ENCODE measurements around the gene TSHZ2.
A peak's percentile ranks its signal among the peaks of the same experiment; 100 is the strongest.

TSHZ2 gene

DNA sequence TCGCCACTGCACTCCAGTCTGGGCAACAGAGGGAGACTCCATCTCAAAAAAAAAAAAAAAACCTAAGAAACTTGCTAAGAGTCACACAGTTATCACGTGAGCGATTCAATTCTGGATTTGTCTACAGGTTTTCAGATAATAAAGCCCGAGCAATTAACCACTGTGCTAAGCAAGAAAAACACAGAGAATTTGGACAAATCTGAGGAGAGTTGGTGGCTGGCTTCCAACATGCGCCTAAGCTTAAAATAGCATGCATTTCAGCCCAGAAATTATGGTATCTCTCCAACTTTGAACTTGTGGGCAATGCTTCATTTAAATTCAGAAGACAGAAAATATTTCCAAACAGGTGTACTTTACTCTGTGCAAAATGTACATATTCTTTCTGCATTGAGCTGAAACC lies 232.9 kb downstream of the TSHZ2 start:
- no peak for DNase-seq (ENCODE audit: low spot score)

DNA sequence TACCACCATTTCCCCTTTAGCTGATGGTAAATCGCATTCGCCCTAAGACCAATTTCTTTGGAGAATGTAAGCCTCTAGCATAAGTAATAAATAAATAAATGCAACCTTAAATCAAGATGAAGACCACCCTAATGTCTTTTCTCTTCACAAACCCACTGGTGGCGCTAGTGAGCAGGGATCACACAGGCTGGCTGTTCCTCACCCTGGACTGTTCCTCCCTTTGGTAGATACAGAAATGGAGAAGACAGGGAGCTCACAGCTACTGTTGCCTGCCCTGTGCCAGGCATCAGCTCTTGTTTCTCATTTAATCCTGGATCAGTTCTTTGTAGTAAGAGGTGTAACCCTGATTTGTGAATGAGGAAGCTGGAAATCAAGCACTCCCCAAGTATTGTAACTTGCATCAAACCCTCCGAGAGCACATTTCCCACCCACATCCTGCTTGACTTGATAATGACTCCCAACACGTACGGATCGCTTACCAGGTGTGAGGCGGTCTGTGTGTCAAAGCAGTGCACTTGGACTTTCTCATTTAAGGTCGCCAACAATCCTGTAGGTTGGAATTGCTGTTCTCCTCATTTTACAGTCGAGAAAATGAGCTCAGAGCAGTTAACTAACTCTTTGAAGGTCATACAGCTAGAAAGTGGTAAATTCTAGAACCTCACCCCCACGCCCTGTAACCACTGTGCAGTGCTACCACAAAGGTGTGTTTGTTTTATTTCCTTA lies 236.1 kb downstream of the TSHZ2 start:
- peak; percentile 63 for DNase-seq (ENCODE audit: low spot score)

DNA sequence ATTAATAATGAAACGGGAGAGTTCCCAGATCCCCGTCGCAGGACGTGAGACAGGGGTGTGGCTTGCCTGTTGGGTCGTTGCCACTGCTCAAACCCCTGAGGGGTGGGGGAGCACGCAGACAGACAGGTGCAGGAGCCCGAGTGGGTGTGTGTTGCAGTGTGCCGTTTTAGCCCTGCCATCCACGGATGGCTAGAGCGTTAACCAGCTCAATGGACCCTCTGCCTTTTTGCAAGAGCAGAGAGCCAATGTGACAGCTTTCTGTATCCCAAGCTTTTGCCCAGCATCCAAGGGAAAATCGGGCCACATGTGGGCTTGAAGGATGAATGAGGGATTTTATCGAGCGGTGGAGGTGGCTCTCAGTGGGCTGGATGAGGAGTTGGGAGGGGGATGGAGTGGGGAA lies 237.9 kb downstream of the TSHZ2 start:
- no peak for DNase-seq (ENCODE audit: low spot score)

DNA sequence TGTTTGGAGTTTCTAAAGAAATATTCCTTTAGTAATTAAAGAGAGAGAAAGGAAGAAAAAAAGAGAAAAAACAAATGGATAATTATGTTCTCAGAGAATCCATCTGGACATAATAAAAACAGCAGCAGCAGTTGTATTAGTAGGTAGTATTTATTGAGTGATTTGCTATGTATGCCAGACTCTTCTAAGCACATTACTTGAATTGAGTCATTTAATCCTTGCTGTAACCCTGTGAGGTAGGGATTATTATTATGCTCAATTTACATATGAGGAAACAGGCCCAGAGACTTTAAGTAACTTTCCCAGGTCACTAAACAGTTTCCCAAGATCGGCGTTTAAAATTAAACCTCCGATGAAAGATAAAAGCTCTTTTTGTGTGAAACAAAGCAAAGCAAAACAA lies 238.8 kb downstream of the TSHZ2 start:
- DNase-seq (ENCODE audit: low spot score) = no peak

DNA sequence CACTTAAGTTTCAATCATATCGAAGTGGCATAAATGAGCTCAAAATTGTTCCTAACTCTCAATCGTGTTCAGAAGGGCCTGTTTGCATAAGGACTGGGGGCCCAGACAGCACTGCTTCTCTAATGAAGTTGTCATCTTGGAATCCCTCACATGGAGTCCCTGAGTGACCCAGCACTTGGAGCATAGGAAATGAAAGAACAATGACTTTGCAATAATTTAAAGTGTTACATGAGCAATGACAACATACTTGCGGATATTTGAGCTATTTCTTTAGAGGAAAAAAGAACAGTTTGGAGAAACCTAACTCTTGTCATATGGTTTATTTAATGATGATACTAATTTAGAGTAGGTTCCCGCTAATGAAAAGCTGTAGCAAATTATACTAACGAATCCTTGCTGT lies 239.9 kb downstream of the TSHZ2 start:
- no peak for DNase-seq (ENCODE audit: low spot score)

DNA sequence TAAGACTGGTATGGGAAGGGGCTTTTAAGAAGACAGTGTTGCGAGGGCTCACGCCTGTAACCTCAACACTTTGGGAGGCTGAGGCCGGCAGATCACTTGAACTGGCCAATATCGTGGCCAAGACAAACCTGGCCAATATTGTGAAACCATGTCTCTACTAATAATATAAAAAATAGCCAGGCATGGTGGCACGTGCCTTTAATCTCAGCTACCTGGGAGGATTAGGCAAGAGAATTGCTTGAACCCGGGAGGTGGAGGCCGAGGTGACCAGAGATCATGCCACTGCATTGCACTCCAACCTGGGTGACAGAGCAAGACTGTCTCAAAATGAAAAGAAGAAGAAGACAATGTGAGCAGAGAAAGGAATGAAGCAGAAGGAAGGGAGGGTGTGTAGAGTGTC lies 242.2 kb downstream of the TSHZ2 start:
- no peak for DNase-seq (ENCODE audit: low spot score)

DNA sequence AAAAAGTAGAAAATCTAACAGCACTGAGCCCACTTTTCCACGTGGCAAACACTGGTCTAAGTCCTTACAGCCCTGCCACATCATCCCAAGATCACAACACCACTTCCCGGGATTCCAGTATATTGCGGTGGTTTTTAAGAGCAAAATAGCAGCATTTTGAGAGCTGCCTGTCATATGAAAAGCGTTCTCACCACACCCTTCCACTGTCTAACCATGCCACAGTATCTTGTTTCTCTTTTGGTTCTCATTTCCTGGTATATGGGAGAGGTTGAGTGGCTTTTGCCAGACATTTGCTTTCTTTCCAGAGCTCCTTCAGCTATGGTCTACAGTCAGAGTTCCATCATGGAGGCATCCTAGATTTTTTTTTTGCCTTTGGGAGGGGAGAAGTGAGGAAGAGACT lies 243.0 kb downstream of the TSHZ2 start:
- no peak for DNase-seq (ENCODE audit: low spot score)

DNA sequence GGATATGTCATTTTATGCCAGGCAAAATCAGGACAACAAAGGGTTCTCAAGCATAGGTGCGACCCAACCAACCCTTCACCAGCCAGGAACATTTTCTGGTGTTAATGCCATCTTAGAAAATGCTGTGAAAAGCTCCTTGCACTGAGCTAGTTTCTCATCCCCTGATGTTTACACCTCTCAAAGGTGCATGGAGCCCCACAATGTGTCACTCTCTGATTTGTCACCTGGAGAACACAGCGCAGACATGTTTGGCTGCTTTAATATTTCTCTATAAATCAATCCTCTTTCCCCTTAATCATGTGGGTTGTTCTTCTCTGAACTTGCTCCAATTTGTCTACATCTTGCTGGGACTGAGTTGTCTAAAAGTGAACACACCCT lies 244.3 kb downstream of the TSHZ2 start:
- no peak for DNase-seq (ENCODE audit: low spot score)

DNA sequence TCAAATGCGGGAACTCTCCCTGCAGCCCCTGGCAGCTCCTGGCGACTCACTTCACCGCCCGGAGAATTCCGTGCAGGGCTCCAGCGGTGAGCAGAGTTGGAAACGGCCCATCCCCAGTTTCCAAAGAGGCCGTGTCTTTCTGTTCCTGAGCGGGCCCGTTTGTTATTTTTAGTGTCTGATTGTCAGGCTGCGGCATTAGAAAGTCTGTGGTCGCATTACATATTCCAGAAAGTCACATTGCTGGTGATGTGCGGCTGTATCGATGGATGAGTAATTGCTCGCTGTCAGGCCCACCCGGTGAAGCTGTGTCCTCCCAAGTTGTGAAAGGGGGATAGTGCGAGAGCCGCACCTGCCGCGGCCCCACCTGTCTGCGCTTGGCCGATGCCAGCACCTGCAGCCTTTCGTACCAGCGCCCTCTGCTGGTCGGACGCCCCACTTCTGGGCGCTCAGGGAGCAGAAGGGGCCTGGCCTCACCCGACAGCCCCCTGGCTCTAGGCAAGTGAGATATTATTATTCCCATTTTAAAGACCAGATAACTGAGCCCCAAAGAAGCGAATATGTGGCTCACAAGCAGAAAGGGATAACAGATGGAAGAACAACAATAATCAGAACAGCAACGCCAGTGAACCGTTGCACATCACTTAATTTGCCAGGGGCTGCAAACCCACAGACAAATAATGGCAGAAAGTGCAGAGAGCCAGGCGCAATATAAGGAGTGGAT lies 244.9 kb downstream of the TSHZ2 start:
- DNase-seq (ENCODE audit: low spot score) = peak; percentile 83

DNA sequence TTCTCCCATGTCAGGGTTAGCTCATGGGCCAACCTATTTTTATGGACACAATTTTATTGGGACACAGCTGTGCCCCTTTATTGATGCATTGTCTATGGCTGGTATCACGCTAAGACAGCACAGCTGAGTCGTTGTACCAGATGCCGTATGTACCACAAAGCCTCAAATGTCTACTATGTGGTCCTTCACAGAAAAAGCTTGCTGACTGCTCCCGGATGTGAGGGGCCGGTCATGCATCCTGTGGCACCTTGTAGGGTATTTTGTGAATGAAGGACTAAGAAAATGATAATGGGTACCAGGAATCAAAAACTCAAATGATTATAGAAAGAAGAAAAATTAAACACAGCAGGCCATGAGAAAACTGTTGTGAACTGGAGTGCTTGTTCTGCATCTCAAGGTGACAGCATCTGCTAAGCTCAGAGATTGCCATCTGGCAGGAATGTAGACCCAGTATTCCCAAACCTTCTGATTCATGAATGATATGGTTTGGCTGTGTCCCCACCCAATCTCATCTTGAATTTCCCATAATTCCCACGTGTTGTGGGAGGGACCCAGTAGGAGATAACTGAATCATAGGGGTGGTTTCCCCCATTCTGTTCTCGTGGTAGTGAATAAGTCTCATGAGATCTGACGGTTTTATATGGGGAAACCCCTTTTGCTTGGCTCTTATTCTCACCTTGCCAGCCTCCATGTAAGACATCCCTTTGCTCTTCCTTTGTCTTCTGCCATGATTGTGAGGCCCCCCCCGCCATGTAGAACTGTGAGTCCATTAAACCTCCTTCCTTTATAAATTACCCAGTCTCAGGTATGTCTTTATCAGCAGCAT lies 248.5 kb downstream of the TSHZ2 start:
- no peak for DNase-seq (ENCODE audit: low spot score)

DNA sequence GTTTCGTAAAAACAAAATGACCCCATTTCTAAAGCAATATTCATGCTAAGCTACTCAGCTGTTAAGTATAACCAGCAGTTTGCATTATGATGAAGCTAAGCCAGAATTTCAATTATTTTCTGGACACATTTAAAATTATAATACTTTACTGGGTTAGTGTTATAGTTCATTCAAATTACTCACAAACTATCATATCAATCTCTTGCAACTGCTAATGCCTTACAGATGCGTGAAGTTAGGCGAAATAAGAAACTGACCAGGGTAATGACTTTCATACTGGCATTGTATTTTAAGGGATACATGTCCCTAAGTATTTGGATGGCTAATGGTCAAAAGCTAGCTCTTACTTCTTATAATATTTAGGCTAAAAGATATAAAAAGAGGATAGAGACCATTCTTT lies 249.6 kb downstream of the TSHZ2 start:
- DNase-seq (ENCODE audit: low spot score) = no peak

DNA sequence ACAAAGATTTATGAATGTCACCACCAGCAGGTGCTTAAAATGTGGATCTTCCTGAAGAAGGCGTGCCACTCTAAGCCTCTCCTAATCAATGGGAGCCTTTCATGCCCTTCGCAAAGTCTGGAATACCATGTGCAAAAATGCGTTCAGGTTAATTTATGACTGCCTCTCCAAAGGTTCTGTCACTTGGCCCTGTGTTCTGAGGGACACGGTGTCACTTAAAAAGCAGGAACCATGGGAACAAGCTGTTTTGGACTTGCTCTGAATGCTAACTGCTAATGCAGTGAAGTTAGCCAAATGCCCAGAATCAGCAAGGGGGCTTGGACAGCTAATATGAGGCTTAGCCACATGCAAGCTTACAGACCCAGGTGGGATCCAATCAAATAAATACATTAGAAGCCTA lies 250.3 kb downstream of the TSHZ2 start:
- DNase-seq (ENCODE audit: low spot score) = no peak

DNA sequence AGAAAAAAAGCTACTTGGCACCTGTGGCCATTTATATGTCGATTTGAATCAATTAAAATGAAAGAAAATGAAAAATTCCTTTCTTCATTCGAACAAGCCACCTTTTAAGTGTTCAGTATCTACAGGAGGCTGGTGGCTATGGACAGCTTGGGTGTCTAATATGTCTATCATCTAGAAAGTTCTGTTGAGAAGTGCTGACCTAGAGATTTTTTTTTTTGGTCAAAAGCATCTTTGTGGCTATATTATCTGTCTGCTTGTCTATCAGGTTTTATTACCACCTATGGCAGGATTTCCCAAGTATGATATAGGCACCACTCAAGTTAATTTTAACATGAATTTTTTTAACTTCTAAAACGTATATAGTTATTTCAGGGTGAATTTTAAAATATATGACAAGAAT lies 250.8 kb downstream of the TSHZ2 start:
- DNase-seq (ENCODE audit: low spot score) = no peak

DNA sequence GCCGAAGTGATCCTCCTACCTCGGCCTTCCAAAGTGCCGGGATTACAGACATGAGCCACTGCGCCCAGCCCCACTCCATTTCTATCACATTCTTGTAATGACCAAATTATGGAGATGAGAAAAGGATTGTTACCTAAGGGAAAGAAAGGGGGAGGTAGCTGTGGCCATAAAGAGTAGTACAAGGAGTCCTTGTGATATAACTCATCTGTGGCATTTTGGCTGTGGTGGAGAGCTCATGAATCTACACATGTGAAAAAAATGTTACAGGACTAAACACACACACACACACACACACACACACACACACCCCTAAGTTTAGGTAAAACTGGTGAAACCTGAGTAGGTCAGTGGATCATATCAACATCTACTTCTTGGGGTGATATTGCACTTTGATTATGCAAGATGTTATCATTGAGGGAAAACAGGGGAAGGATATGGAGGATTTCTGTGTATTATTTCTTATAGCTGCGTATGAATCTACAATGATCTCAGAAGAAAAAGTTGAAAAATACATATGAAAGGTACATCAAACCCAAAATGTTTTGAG lies 251.5 kb downstream of the TSHZ2 start:
- DNase-seq (ENCODE audit: low spot score) = no peak

DNA sequence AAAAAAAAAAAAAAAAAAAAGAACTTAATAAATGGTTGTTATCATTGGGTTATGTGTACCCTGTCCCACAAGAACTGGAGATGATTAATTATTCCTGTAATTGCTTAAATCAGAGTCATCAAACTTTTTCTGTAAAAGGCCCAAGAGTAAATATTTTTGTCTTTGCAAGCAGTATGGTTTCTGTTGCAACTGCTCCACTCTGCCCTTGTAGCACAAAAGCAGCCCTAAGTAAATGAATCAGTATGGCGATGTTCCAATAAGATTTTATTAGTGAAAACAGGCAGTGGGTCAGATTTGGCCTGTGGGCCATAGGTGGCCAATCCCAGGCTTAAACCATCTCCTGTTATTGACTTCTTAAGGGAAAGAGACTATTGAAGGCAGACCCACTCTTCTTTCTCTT lies 252.7 kb downstream of the TSHZ2 start:
- DNase-seq (ENCODE audit: low spot score) = no peak

DNA sequence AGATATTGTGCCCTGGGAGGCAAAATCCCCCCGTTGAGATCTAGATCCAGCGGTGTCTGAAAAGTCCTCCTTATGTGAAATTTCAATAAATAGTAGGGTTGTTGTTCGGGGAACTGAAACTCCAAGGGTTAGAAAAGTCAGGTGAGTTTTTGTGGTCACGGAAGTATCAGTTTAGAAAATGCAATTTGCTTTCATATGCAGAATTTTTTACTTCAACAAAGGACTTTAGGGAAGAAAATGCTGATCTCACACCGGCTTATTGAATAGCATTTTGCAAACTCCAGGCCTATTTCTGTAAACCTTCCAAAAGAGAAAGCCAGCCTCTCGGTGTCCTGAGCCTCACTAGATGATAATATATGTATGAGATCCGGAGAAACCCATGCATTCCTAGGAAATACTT lies 254.7 kb downstream of the TSHZ2 start:
- no peak for DNase-seq (ENCODE audit: low spot score)

DNA sequence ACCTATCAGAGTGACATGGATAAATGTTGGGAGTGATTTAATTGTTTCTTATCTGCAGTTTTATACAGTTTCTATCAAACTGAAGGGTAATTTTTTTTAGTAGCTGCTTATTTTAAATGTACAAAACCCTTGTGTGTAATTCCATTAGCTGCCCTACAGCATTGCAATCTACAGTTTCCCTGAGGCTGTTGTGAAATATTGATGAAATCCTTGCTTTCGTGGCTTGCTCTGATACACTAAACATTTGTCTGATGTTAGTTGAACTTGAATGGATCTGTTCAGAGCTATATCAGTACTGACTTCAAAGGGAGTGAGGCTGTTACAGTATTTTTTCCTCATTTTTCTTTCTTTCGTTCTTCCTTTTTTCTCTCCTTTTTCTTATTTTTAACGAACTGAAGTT lies 255.4 kb downstream of the TSHZ2 start:
- DNase-seq (ENCODE audit: low spot score) = no peak

DNA sequence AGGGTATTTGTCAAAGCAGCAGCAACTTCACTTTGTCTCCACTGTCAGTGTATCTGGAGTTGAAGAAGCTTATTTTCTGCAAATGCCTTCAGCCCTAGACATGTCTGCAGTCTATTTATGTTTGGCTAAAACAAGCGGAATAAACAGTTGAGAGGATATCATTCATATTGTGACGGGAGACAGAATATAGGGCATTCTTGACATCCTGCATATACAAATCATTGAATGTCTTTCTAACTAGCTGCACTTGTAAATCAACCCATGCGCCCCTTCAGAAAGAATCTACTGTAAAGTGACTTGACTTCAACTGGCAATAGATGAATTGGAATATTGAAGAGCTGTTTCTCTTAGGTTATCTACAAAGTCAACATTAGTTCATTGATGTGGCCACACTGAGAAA lies 258.9 kb downstream of the TSHZ2 start:
- DNase-seq (ENCODE audit: low spot score) = no peak

DNA sequence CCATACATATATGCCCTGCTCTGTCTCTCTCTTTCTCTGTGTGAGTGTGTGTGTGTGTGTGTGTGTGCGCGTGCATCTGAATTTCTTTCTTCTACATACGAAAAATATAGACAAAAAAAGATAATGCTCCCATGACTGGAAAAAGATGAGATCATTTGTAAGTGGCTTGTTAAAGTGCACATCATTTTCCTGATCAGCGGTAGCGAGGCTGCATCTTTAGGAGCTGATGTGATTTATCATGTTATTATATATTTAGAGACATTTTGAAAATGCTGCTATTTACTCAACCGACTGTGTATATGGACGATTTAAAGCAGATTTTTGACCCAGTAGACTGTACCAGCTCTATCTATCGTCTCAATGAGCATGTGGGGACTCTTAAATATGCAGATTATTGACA lies 265.3 kb downstream of the TSHZ2 start:
- no peak for DNase-seq (ENCODE audit: low spot score)

DNA sequence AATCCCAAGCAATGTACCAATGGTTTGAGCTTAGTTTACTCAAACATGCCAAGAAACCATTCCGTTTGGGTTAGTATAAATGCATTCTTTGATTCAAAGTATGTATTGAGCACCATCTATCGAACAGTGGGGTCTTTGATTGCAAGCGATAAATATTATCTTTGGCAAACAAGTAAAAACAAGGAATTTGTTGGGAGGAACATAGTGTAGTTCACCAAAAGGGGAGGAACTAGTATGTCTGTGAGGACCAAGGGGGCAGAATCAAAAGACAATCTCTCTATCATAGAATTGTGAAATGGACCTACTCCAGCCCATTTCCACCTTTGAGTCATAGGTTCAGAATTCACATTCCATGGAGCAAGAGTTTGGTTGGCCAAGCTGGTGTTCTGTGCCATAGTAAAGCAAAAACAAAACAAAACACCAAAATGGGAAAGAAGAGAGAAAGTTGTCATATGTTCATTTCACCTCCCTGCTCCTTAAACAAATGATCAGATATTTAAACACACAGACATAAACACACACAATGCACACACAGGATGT lies 266.0 kb downstream of the TSHZ2 start:
- no peak for DNase-seq (ENCODE audit: low spot score)

DNA sequence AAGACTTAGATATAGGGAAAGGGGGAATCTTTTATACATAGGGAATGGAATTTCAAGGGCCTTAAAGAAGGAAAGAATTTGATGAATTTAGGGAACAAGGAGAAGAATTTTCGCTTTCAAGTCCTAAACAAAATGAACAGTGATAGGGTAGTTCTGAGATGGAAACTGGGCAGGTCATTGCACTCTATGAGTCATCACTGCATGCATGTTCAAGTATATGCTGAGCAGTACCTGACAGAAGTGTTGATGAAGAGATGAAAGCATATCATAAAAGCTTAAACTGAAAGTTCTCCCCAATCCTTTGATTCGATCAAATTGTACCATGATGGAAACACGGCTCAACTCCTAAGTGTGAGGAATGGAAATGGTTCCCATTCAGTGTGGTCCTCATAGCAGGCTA lies 271.0 kb downstream of the TSHZ2 start:
- no peak for DNase-seq (ENCODE audit: low spot score)

DNA sequence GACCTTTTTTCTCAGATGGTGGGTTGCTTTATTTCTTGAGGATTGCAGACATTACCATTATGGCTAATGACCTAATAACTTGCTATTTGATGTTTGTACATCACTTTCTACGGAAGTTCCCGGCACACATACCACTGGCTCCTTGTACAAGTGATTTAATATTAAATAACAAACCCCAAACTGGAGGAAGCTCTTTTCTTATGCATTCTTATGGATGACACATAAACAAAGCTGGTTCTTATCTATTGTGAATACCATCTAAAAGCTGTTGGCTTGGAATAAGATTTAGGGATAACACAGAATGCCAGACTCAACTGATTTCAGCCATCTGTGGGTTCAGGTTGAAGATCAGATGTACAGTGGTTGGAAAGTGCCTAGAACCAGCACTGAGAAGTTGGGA lies 272.6 kb downstream of the TSHZ2 start:
- no peak for DNase-seq (ENCODE audit: low spot score)

DNA sequence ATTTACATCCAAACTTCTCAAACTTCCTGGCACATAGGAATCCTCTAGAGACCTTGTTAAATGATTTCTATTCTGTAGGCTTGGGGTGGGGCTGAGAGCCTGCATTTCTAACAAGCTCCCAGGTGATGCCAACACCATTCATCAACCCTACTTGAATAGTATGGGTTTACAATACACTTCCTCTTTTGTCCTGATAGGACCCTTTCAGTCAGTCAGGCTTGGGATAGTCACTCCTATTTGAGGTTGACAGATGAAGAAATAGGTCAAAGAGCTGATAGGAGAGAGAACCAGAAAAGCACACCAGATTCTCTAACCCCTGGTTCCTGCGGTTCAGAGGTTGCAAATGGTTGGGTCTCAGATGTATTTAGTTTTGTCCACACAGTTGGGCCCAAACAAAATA lies 273.4 kb downstream of the TSHZ2 start:
- DNase-seq (ENCODE audit: low spot score) = no peak
